HG02970 (cell line): Measurements from ENCODE around the gene IRF2.

ENCODE experiments used
- ATAC-seq: cut with Tn5 transposase; IDR thresholded peaks from one replicate; pipeline ENCODE4 v1.9.1; 2021; ENCODE audit warnings: mild to moderate bottlenecking, moderate library complexity, moderate number of reproducible peaks; ENCODE audit not compliant: unreplicated experiment, low FRiP score

The IRF2 gene

DNA sequence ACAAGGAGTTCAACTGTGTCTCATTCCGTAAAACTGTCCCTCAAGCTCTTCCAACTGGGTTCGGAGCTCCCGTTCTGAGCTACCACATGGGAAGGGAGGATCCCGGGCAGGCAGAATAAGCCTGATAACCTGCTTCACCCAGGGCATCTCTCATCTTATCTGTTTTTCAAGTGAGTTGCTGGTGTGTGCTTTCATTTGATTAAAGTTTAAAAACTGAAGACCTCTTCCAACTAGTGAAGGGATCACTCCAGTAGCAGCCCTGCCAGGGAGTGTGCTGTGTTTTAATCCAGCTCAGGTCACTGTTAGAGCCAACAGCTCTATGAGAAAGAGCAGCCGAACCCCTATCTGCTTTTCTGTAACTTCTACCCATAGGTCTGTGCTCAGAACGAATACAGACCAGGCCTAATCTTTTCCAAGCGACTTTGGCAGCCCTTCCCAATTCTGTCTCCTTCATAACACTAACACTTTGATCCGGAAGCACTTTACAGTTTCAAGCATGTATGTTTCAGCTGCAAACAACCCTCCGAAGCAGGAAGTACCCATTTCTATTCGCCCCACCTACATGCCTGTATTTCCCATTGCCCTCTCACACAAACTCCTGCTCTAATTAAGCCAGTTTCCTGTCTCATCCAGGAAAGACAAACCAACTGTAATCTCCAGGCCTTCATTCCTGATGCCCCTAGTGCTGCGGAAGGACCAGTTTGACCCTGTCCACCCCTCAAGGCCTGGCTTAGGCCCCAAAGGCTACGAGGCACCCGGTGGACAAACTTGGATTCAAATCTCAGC is 60.9 kb downstream of the IRF2 start:
- ATAC-seq: no peak

GRCh38 chr4:184410748-184411147 is 63.6 kb downstream of the IRF2 start:
- ATAC-seq: no peak

DNA sequence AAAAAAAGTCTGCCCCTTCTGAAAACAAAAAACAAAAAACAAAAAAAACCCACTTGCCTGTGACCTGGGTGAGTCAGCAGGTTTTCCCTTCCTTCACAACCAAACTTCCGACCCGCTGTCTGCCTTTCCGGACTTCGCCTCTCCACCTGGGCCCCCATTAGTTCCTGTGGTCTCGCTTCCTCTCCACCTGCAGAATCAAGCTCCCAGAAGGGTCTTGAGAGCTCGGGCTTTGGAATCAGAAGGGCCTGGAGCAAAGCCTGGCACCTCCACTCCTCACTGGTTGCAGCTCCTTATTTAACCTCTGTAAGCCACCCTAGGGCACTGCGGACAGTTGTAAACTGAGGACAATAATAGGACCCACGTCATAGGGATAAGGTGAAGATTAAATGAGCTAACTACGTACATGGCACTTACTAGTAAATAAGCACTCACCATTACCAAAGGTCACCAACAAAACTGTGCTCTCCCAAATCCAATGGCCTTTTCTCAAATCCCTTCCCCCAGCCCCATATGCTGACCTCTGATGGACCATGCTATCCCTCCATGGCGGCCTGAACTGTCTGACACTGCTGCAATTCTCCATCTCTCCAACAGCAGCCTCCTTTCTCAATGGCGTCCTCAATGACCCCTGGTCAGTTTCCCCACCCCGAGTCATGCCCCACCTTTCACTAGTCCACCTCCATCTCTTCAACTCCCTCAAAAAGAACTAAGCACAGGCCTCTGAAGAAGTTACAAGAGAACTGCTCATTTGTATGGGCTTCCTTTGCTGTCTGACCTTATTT is 64.2 kb downstream of the IRF2 start:
- no peak for ATAC-seq

DNA sequence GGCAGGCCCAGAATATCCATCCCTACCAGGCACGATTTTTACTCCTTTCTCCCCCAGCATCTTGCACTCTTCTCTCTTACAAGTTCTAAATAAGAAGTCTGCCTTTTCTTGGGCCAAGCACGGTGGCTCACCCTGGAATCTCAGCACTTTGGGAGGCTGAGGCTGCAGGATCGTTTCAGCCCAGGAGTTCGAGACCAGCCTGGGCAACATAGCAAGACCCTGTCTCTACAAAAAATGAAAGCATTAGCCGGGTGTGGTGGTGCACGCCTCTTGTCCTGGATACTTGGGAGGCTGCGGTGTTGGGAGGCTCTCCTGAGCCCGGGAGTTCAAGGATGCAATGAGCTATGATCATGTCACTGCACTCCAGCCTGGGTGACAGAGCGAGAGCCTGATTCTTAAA is 64.8 kb downstream of the IRF2 start:
- no peak for ATAC-seq

DNA sequence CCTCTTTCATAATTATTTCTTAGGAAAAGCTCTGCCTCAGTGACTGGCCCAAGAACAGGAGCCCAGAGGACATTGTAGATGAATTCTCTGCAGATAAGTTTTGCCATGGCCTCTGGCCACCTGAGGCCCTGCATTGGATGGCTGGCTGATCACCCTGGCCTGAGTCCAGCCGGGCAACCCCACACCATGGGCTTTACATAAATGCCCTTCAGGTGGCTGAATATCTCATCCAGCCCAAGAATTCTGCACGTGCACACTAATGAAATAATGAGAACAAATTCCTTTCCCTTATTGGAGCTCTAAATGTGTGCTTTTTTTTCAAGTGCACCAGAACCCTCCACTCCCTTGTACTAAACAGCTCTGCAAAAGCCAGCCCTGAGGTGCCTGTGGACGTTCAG is 65.7 kb downstream of the IRF2 start:
- no peak for ATAC-seq

GRCh38 chr4:184408021-184408683 is 66.2 kb downstream of the IRF2 start:
- no peak for ATAC-seq

DNA sequence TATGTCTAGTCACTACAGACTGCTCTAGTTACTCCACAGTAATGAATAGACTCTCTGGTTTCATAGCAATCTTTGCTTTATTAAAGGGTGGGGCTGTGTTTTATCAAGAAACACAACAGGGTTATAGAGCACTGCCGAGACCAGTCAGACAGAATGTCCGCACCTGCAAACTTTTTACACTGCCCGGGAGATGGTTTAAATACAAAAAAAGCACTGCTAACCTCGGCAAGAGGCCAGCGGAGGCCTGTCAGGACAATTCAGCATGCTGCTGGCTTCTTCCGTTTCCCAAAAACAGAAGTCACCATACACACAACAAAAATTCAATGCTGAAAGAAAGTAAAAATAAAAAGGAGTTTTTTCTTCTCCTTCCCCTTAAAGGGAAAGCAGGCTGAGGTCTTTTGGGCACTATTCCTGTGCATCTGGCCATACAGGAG is 67.4 kb downstream of the IRF2 start:
- no peak for ATAC-seq

- ATAC-seq: no peak
Measured at GRCh38 chr4:184404047-184404446, 70.3 kb downstream of the IRF2 start.

GRCh38 chr4:184403384-184403781 is 71.0 kb downstream of the IRF2 start:
- ATAC-seq: no peak

DNA sequence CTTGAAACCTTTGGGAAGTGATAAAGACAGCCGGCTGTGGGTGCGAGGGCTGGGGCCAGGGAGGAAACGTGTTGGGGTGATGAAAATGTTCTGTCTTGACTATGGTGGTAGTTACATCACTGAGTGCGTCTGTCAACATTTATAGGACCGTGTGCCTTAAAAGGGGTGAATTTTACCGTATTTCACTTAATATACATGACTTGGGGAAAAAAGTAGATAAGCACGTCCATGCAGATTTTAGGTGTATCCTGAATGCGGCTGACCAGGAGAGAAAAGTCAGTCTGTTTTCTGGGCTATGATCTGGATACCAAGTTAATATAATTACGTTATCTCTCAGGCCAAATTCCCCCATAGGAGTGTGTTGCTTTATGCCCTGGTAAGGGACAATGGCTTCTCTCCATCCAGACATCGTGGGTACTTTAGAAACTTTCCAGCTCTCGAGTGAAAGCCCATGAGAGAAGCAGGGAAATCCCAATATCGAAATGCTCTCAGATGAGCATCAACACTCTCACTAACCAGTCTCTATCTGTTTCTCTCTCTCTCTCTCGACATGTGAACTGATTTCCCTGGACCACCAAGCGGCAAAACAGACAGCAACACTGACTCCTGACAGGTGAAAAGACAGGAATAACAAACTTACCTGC is 71.5 kb downstream of the IRF2 start:
- ATAC-seq: no peak

- no peak for ATAC-seq
Measured at GRCh38 chr4:184402239-184402638, 72.1 kb downstream of the IRF2 start.

DNA sequence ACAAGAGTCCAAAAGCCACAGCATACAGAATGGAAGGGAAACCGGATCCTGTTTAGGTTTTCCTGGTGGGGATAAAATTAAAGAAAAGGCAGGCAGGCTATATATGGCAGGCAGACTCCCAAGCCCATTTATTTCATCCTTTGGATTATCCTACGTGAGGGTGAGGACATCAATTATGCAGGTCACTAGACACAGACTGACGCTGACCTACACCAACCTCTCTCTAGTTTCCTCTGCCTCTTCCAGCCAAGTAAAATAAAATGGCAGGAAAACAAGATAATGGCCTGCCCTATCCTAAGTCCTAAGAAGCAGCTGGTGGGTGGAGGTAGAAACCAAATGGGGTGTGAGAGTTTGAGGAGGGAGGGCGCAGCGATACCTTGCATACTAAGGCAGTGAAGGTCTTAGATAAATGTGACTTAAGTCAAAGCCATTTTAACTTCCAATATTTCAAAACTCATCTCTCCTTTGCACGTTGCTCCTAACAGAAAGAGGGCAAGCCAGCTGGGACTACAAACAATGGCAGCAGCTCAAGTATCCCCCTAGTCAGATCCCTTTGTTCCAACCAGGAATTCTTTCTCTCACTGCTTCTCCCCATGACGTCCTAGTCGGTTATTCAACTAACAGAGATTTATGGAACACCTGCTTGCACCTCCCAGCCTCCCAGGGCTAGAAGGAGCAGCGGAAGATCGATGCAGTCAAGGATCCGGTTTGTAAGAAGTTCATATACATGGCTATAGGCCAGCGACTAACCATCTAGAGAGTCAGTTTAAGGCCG is 72.8 kb downstream of the IRF2 start:
- ATAC-seq: no peak

GRCh38 chr4:184400891-184401290 is 73.5 kb downstream of the IRF2 start:
- no peak for ATAC-seq

DNA sequence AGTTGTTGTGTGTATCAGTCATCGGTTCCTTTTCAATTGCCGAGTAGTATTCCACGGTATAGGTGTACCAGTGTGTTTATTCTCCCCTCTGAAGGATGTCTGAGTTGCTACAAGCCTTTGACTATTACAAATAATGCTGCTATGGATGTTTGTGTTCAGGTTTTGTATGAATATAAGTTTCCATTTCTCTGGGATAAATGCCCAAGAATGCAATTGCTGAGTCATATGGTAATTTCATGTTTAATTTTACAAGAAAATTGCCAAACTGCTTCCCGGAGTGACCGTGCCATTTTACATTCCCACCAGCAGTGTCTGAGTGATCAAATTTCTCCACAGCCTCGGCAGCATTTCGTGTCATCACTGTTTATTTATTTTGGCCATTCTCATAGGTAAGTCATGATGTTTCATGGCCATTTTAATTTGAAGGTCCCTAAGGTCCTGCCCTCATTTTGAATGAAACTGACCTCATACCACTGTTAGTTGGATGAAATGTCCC is 73.9 kb downstream of the IRF2 start:
- no peak for ATAC-seq

GRCh38 chr4:184399512-184399908 is 74.8 kb downstream of the IRF2 start:
- no peak for ATAC-seq

GRCh38 chr4:184398741-184399511 is 75.4 kb downstream of the IRF2 start:
- no peak for ATAC-seq

DNA sequence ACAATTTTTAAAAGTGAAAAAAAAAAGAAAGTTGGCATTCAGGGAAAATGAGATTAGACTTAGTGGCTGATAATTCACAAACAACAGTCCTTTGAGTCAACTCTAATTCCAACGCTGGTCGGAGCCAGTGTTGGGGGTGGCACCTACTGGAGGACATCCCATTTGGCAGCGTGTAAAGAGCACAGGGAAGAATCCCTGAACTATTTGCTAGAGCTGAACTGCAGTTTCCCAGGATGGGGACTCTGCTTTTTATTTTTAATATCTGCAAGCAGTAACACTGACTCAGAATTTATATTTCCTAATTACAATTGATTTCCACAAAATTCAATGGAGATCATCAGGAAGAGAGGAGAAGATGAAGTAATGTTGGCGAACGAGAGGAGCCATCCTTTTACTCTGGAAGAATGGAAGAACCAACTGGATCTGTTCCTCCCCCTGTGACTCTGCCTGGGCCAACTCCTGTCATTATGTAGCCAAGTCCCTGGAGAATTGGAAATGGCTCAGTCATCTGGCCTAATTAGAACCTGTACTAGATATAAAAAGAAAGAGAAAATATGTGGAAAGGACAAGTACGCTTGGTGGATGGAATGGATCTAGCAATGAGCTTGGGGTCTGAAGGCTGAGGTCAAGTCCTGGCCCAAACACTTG is 76.7 kb downstream of the IRF2 start:
- ATAC-seq: no peak

GRCh38 chr4:184396570-184397515 is 77.5 kb downstream of the IRF2 start:
- ATAC-seq: no peak
